H1 (cell line): ENCODE data around the gene YARS2.

Experiments used
- ASH2L ChIP-seq: fragments of 200-600, 300-600 bp; sonication (generic); IDR thresholded peaks from one replicate; pipeline ENCODE4 v1.7.1; 2017; ENCODE audit warnings: low read length
- JUN ChIP-seq: IDR thresholded peaks from 2 replicates; pipeline ENCODE4 v1.6.1; 2011; ENCODE audit warnings: low read depth, mild to moderate bottlenecking, improper control_type of control experiment, low read length
- KDM5A ChIP-seq: fragments of 200-600 bp; IDR thresholded peaks from 2 replicates; pipeline ENCODE4 v1.7.1; 2012; ENCODE audit warnings: mild to moderate bottlenecking, low read length, inconsistent platforms, mixed read lengths
- SUZ12 ChIP-seq: fragments of 200-600 bp; sonication (generic); IDR thresholded peaks from 2 replicates; pipeline ENCODE4 v1.6.1; 2012; ENCODE audit warnings: mild to moderate bottlenecking, inconsistent platforms, low read length, moderate library complexity, mixed read lengths
- TEAD4 ChIP-seq: IDR thresholded peaks from 2 replicates; pipeline ENCODE4 v1.6.1; 2012; ENCODE audit warnings: low read depth, low read length, inconsistent platforms, mixed read lengths

DNA sequence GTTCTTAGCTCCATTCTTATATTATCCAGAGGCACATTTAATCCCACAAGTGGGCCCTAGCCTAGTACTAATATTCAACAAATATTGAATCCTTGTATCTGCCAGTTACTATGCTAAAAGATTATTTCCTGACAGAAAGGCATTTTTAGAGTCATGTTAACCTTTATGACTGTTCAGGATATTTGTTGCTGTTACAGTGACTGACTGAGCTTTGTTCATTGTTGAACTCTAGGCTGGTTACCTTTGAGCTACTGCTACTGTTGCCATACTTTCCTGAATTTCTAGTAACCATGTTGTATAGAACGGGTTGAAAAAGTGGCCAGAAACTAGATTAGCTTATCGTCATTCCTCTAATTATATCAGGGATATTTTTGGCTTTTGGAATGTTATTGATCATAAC lies 46.8 kb downstream of the YARS2 start:
- TF ChIP-seq KDM5A (no peak), SUZ12 (no peak), TEAD4 (no peak), JUN (no peak), ASH2L (no peak)
